ENCODE data around the gene ATXN3L.

- TF ChIP-seq, protein P1, sequence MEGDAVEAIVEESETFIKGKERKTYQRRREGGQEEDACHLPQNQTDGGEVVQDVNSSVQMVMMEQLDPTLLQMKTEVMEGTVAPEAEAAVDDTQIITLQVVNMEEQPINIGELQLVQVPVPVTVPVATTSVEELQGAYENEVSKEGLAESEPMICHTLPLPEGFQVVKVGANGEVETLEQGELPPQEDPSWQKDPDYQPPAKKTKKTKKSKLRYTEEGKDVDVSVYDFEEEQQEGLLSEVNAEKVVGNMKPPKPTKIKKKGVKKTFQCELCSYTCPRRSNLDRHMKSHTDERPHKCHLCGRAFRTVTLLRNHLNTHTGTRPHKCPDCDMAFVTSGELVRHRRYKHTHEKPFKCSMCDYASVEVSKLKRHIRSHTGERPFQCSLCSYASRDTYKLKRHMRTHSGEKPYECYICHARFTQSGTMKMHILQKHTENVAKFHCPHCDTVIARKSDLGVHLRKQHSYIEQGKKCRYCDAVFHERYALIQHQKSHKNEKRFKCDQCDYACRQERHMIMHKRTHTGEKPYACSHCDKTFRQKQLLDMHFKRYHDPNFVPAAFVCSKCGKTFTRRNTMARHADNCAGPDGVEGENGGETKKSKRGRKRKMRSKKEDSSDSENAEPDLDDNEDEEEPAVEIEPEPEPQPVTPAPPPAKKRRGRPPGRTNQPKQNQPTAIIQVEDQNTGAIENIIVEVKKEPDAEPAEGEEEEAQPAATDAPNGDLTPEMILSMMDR (conservative IDR thresholded peaks at IDR 0.05; ENCODE audit: low read length), result no peak
- no peak for TF ChIP-seq EZH2phosphoT487 (IDR thresholded peaks at IDR 0.05; ENCODE audit: borderline replicate concordance)
Observed at GRCh38 chrX:13288671-13289070, 31.2 kb downstream of the ATXN3L start.
